ENCODE data around the gene JAK1. TPM values are rescaled to one million over a fixed set of nuclear protein-coding genes. Genes with fewer than 3 reads are reported as not detected.
A peak's percentile ranks its signal among the peaks of the same experiment; 100 is the strongest.

Gene JAK1
- total and polyA plus RNA-seq, 2 experiments from 2014 or later, result 8.0 to 19.5 TPM

GRCh38 chr1:64846573-64847430, 119.5 kb downstream of the JAK1 start:
- TF ChIP-seq CREB1 (CRISPR knock-in tag; IDR thresholded peaks at IDR 0.05; ENCODE audit: low read depth), result no peak
- no peak for TF ChIP-seq REST (IDR thresholded peaks at IDR 0.05; ENCODE audit: unreplicated experiment)
- TF ChIP-seq ZNF331 (CRISPR knock-in tag; IDR thresholded peaks at IDR 0.05; ENCODE audit: low read depth), result no peak
- TF ChIP-seq STAT1 (IDR thresholded peaks at IDR 0.05; ENCODE audit: unreplicated experiment), result no peak
- no peak for TF ChIP-seq JUNB (IDR thresholded peaks at IDR 0.05; ENCODE audit: unreplicated experiment)
- no peak overlapping the region for H3K4me3 ChIP-seq
- H3K36me3 ChIP-seq (ENCODE audit: insufficient read depth), result no peaks in the 10 kb centered on the region; the same call in 1 of the 2 replicates
- H3K4me1 Mint-ChIP-seq, result no peaks in the 10 kb centered on the region
- peaks cover 11% of the 10 kb centered on the region; the same call in 2 of the 3 replicates for H3K36me3 Mint-ChIP-seq (ENCODE audit: low read depth)
- H3K27ac ChIP-seq (ENCODE audit: low read depth), result no peak overlapping the region
- DNase-seq (ENCODE audit: low spot score) (no peak), ATAC-seq (no peak)
- 0 out of 2 replicates have a peak, but pooled peaks cover 6% of the 10 kb centered on the region for H3K9me2 ChIP-seq (ENCODE audit: insufficient read depth)
- peaks cover 8% of the 10 kb centered on the region for H3K27me3 Mint-ChIP-seq (ENCODE audit: insufficient read depth, low read depth, poor library complexity)
- H3K4me1 ChIP-seq (ENCODE audit: insufficient read depth), result no peaks in the 10 kb centered on the region
- no peaks in the 10 kb centered on the region for H4K20me1 ChIP-seq (replicated peaks; ENCODE audit: insufficient read depth)
- no peak overlapping the region for H3K4me2 ChIP-seq
- no peaks in the 10 kb centered on the region for H3K27me3 ChIP-seq (ENCODE audit: insufficient read depth)
- peak overlapping the region; percentile 69; the same call in 1 of the 2 replicates for H3K27ac Mint-ChIP-seq
- H3K9me3 Mint-ChIP-seq, result no peaks in the 10 kb centered on the region
- H3K4me3 Mint-ChIP-seq, result no peak overlapping the region
- no peak overlapping the region for H2AFZ ChIP-seq
- H3F3A ChIP-seq (replicated peaks; ENCODE audit: low read depth), result no peaks in the 10 kb centered on the region
- H3K79me2 ChIP-seq (replicated peaks; ENCODE audit: insufficient read depth), result no peaks in the 10 kb centered on the region

GRCh38 chr1:64845831-64846425, 120.4 kb downstream of the JAK1 start:
- Histone ChIP-seq H3F3A (replicated peaks; ENCODE audit: low read depth) (no peaks in the 10 kb centered on the region), H3K27me3 (ENCODE audit: insufficient read depth) (no peaks in the 10 kb centered on the region), H3K4me3 (no peak overlapping the region), H3K9me2 (ENCODE audit: insufficient read depth) (0 out of 2 replicates have a peak, but pooled peaks cover 6% of the 10 kb centered on the region), H3K27ac (ENCODE audit: low read depth) (no peak overlapping the region), H3K36me3 (ENCODE audit: insufficient read depth) (no peaks in the 10 kb centered on the region; the same call in 1 of the 2 replicates), H4K20me1 (replicated peaks; ENCODE audit: insufficient read depth) (no peaks in the 10 kb centered on the region), H3K79me2 (replicated peaks; ENCODE audit: insufficient read depth) (no peaks in the 10 kb centered on the region), H2AFZ (no peak overlapping the region), H3K4me2 (no peak overlapping the region), H3K4me1 (ENCODE audit: insufficient read depth) (no peaks in the 10 kb centered on the region)
- DNase-seq (ENCODE audit: low spot score) (no peak), ATAC-seq (no peak)
- H3K27me3 Mint-ChIP-seq (ENCODE audit: insufficient read depth, low read depth, poor library complexity), result peaks cover 8% of the 10 kb centered on the region
- H3K36me3 Mint-ChIP-seq (ENCODE audit: low read depth), result peaks cover 11% of the 10 kb centered on the region; the same call in 2 of the 3 replicates
- no peak overlapping the region for H3K4me3 Mint-ChIP-seq
- 0 out of 2 replicates have a peak overlapping the region, but pooled peaks have one; percentile 69 for H3K27ac Mint-ChIP-seq
- no peaks in the 10 kb centered on the region for H3K9me3 Mint-ChIP-seq
- TF ChIP-seq JUNB (IDR thresholded peaks at IDR 0.05; ENCODE audit: unreplicated experiment), result no peak
- TF ChIP-seq STAT1 (IDR thresholded peaks at IDR 0.05; ENCODE audit: unreplicated experiment), result no peak
- no peak for TF ChIP-seq ETS1 (IDR thresholded peaks at IDR 0.05)
- no peak for TF ChIP-seq NANOG (IDR thresholded peaks at IDR 0.05; ENCODE audit: borderline replicate concordance)
- no peak for TF ChIP-seq CTCF (conservative IDR thresholded peaks at IDR 0.05; ENCODE audit: low read depth in 2 of 2)
- no peaks in the 10 kb centered on the region for H3K4me1 Mint-ChIP-seq

Data from GM23338 (cell line).